PFSK-1 (cell line): ENCODE measurements around the gene TMPRSS9.

Experiments used
- FOXP2 ChIP-seq: optimal IDR thresholded peaks from 2 replicates; pipeline ENCODE3; 2011; ENCODE audit warnings: borderline replicate concordance, control low read depth, inconsistent platforms; ENCODE audit not compliant: insufficient read depth; ENCODE audit errors: extremely low read length, extremely low read depth
- POLR2AphosphoS5 ChIP-seq: IDR thresholded peaks from 2 replicates; pipeline ENCODE4 v1.6.1; 2012; ENCODE audit warnings: low read depth, mild to moderate bottlenecking, control low read depth, low read length, moderate library complexity
- REST ChIP-seq, 2 experiments: IDR thresholded peaks; 2 replicates each; pipeline versions ENCODE4 v1.6.1 to v1.8.0; 2011 to 2012; ENCODE audit warnings: low read depth in 2 of 2, low read length in 2 of 2, control low read depth in 1 of 2, inconsistent platforms in 1 of 2, mild to moderate bottlenecking in 1 of 2, moderate library complexity in 1 of 2; ENCODE audit not compliant: insufficient read depth in 1 of 2
- SIN3A ChIP-seq: IDR thresholded peaks from 2 replicates; pipeline ENCODE4 v1.6.1; 2012; ENCODE audit warnings: mild to moderate bottlenecking, low read length, moderate library complexity, borderline replicate concordance; ENCODE audit not compliant: insufficient read depth
- TAF1 ChIP-seq: IDR thresholded peaks from 2 replicates; pipeline ENCODE4 v1.6.1; 2012; ENCODE audit warnings: low read length, control low read depth, borderline replicate concordance; ENCODE audit not compliant: insufficient read depth

The TMPRSS9 gene

GRCh38 chr19:2408247-2408646 is 48.2 kb downstream of the TMPRSS9 start:
- TF ChIP-seq TAF1, result no peak
- no peak for TF ChIP-seq POLR2AphosphoS5
- TF ChIP-seq SIN3A, result no peak
- no peak for TF ChIP-seq FOXP2
- no peak for TF ChIP-seq REST (IDR thresholded peaks at IDR 0.05; ENCODE audit: insufficient read depth in 1 of 2, low read depth in 2 of 2, low read length in 2 of 2)

GRCh38 chr19:2409352-2409912 is 49.4 kb downstream of the TMPRSS9 start:
- TF ChIP-seq FOXP2 (no peak), POLR2AphosphoS5 (no peak)

- TF ChIP-seq POLR2AphosphoS5 (no peak), SIN3A (no peak), FOXP2 (no peak), TAF1 (no peak), REST (IDR thresholded peaks at IDR 0.05; ENCODE audit: insufficient read depth in 1 of 2, low read depth in 2 of 2, low read length in 2 of 2) (no peak)
These were observed 50.0 kb downstream of the TMPRSS9 start for GRCh38 chr19:2410023-2410422.

GRCh38 chr19:2411709-2412108 is 51.6 kb downstream of the TMPRSS9 start:
- TF ChIP-seq FOXP2, result no peak
- no peak for TF ChIP-seq TAF1
- no peak for TF ChIP-seq POLR2AphosphoS5

- no peak for TF ChIP-seq TAF1
- TF ChIP-seq POLR2AphosphoS5, result no peak
- TF ChIP-seq FOXP2, result no peak
- no peak for TF ChIP-seq REST (IDR thresholded peaks at IDR 0.05; ENCODE audit: insufficient read depth in 1 of 2, low read depth in 2 of 2, low read length in 2 of 2)
- no peak for TF ChIP-seq SIN3A
These were observed 52.4 kb downstream of the TMPRSS9 start for GRCh38 chr19:2412449-2412848.

GRCh38 chr19:2413159-2413558 is 53.1 kb downstream of the TMPRSS9 start:
- no peak for TF ChIP-seq FOXP2
- no peak for TF ChIP-seq TAF1
- TF ChIP-seq POLR2AphosphoS5, result no peak
- TF ChIP-seq SIN3A, result no peak
- no peak for TF ChIP-seq REST (IDR thresholded peaks at IDR 0.05; ENCODE audit: insufficient read depth in 1 of 2, low read depth in 2 of 2, low read length in 2 of 2)
